GM18870 (cell line): ENCODE results near the gene KRTDAP.

Experiments
- ATAC-seq: cut with Tn5 transposase; IDR thresholded peaks from one replicate; pipeline ENCODE4 v1.9.1; 2021; ENCODE audit warnings: moderate library complexity; ENCODE audit not compliant: unreplicated experiment

Gene KRTDAP

GRCh38 chr19:35490364-35490763 is at the start of gene KRTDAP:
Gene KRTDAP, minus strand, starts transcription at chr19:35490464. Its CDS starts 22 bp downstream, at chr19:35490442.
- no peak for ATAC-seq

- ATAC-seq = no peak
Observed at GRCh38 chr19:35539850-35540249, 49.6 kb upstream of the KRTDAP start.

GRCh38 chr19:35539314-35539713 is 49.0 kb upstream of the KRTDAP start:
- ATAC-seq = no peak

GRCh38 chr19:35534803-35535480 is 44.7 kb upstream of the KRTDAP start:
- ATAC-seq = no peak

GRCh38 chr19:35533822-35534392 is 43.6 kb upstream of the KRTDAP start:
- no peak for ATAC-seq

GRCh38 chr19:35533201-35533821 is 43.0 kb upstream of the KRTDAP start, which contains the start of gene GAPDHS:
Gene GAPDHS, plus strand, starts transcription at chr19:35533456. Its CDS starts 72 bp downstream, at chr19:35533528.
- ATAC-seq = no peak

- ATAC-seq = no peak
Observed at GRCh38 chr19:35531291-35531690, 41.0 kb upstream of the KRTDAP start.

GRCh38 chr19:35529241-35530218 is 39.3 kb upstream of the KRTDAP start:
- ATAC-seq = no peak

GRCh38 chr19:35528218-35529038 is 38.2 kb upstream of the KRTDAP start, which contains the start of gene SBSN:
Gene SBSN, minus strand, starts transcription at chr19:35528311. Its CDS starts 30 bp downstream, at chr19:35528281.
- no peak for ATAC-seq

- no peak for ATAC-seq
Observed at GRCh38 chr19:35525873-35526272, 35.6 kb upstream of the KRTDAP start.

- no peak for ATAC-seq
Observed at GRCh38 chr19:35524181-35524837, 34.0 kb upstream of the KRTDAP start.

GRCh38 chr19:35522745-35523327 is 32.6 kb upstream of the KRTDAP start:
- no peak for ATAC-seq

- no peak for ATAC-seq
Observed at GRCh38 chr19:35521124-35521743, 31.0 kb upstream of the KRTDAP start.

GRCh38 chr19:35519291-35519690 is 29.0 kb upstream of the KRTDAP start:
- no peak for ATAC-seq

GRCh38 chr19:35518313-35518712 is 28.0 kb upstream of the KRTDAP start:
- ATAC-seq = no peak

GRCh38 chr19:35517342-35517741 is 27.1 kb upstream of the KRTDAP start:
- ATAC-seq = no peak

GRCh38 chr19:35516310-35516709 is 26.0 kb upstream of the KRTDAP start:
- ATAC-seq = no peak

- ATAC-seq = no peak
Observed at GRCh38 chr19:35514282-35514809, 24.1 kb upstream of the KRTDAP start.
